H1 (cell line): ENCODE measurements around the gene SIT1. TPM values are rescaled to one million over a fixed set of nuclear protein-coding genes. Genes with fewer than 3 reads are reported as not detected.

ENCODE experiments used
- CTCF ChIA-PET: fragments of 300-600 bp; sonication (Branson Sonifier 250); formaldehyde crosslinking; loops from one replicate; lab custom pipeline; 2021; ENCODE audit not compliant: partially characterized antibody; lab: Charles Lee
- POLR2A ChIA-PET: fragments of 300-600 bp; sonication (Branson Sonifier 250); formaldehyde crosslinking; loops from one replicate; lab custom pipeline; 2021; ENCODE audit warnings: inconsistent platforms; ENCODE audit not compliant: partially characterized antibody; lab: Charles Lee
- DNase-seq, 2 experiments: peaks; one replicate each; pipeline versions ENCODE4 v3.0.0 to v3.0.0-alpha.2; 2010 to 2022; ENCODE audit warnings: low spot score in 2 of 2, low read depth in 1 of 2, mixed read lengths in 1 of 2
- FAIRE-seq: peaks from 2 replicates; lab custom pipeline; 2011; peaks lifted over from hg19 to GRCh38; lab: Jason Lieb, UNC
- H2AFZ ChIP-seq: 2 replicates; pipeline ENCODE4 v1.8.1; 2012; ENCODE audit warnings: low read length, inconsistent platforms
- H2AK5ac ChIP-seq: 2 replicates; pipeline ENCODE4 v1.6.1; 2013; ENCODE audit warnings: low read depth, low read length
- H2BK120ac ChIP-seq: replicated peaks from 2 replicates; pipeline ENCODE3; 2013; ENCODE audit warnings: low read depth, low read length, inconsistent platforms
- H2BK12ac ChIP-seq: 2 replicates; pipeline ENCODE4 v1.6.1; 2013; ENCODE audit warnings: low read depth, low read length
- H2BK15ac ChIP-seq: 2 replicates; pipeline ENCODE4 v1.6.1; 2013; ENCODE audit warnings: low read length
- H2BK20ac ChIP-seq: 2 replicates; pipeline ENCODE4 v1.6.1; 2013; ENCODE audit warnings: low read length
- H2BK5ac ChIP-seq: 2 replicates; pipeline ENCODE4 v1.6.1; 2013; ENCODE audit warnings: low read depth, low read length
- H3K14ac ChIP-seq: 2 replicates; pipeline ENCODE4 v1.6.1; 2013; ENCODE audit warnings: inconsistent platforms; ENCODE audit not compliant: insufficient read length
- H3K18ac ChIP-seq: 2 replicates; pipeline ENCODE4 v1.6.1; 2013; ENCODE audit warnings: low read length; ENCODE audit errors: extremely low read depth
- H3K23ac ChIP-seq: 2 replicates; pipeline ENCODE4 v1.6.1; 2013; ENCODE audit warnings: inconsistent platforms; ENCODE audit not compliant: insufficient read length
- H3K23me2 ChIP-seq: 2 replicates; pipeline ENCODE4 v1.6.1; 2013; ENCODE audit warnings: low read depth, low read length
- H3K27ac ChIP-seq: 2 replicates; pipeline ENCODE4 v1.6.1; 2011; ENCODE audit warnings: low read depth, low read length, inconsistent platforms
- H3K27me3 ChIP-seq, 4 experiments: replicated peaks in 1 of 4; 1 replicate in 1 of 4; 2 replicates in 3 of 4; pipeline versions ENCODE4 v1.6.1 to v1.8.1; 2011 to 2013; ENCODE audit warnings: low read length in 3 of 4, mild to moderate bottlenecking in 3 of 4, inconsistent platforms in 2 of 4, mixed read lengths in 2 of 4, moderate library complexity in 1 of 4; ENCODE audit not compliant: control insufficient read depth in 3 of 4, insufficient read depth in 3 of 4; ENCODE audit errors: extremely low read depth in 1 of 4
- H3K36me3 ChIP-seq, 4 experiments: 2 replicates each; pipeline versions ENCODE4 v1.6.1 to v1.8.1; 2011 to 2013; ENCODE audit warnings: mild to moderate bottlenecking in 4 of 4, low read length in 3 of 4, moderate library complexity in 2 of 4, control low read depth in 1 of 4, inconsistent platforms in 1 of 4; ENCODE audit not compliant: insufficient read depth in 4 of 4, control insufficient read depth in 2 of 4
- H3K4ac ChIP-seq: replicated peaks from 2 replicates; pipeline ENCODE3; 2013; ENCODE audit warnings: low read length, low read depth, mixed read lengths, inconsistent platforms; ENCODE audit not compliant: insufficient read length
- H3K4me1 ChIP-seq, 4 experiments: replicated peaks in 1 of 4; 1 replicate in 1 of 4; 2 replicates in 3 of 4; pipeline versions ENCODE4 v1.6.1 to v1.8.1; 2011 to 2013; ENCODE audit warnings: low read length in 3 of 4, inconsistent platforms in 2 of 4, mixed read lengths in 1 of 4; ENCODE audit not compliant: insufficient read depth in 4 of 4, control insufficient read depth in 3 of 4
- H3K4me2 ChIP-seq, 2 experiments: 2 replicates each; pipeline versions ENCODE4 v1.6.1 to v1.8.1; 2011 to 2013; ENCODE audit warnings: low read depth in 2 of 2, low read length in 2 of 2, control low read depth in 1 of 2, inconsistent platforms in 1 of 2, mild to moderate bottlenecking in 1 of 2; ENCODE audit not compliant: insufficient read depth in 1 of 2
- H3K4me3 ChIP-seq, 4 experiments: fragments of 200-600, 300-600 bp in 1 of 4; sonication (generic), shearing (Covaris generic), sonication (Bioruptor Twin) in 1 of 4; 2 replicates each; pipeline versions ENCODE4 v1.5.1 to v1.8.1; 2011 to 2016; ENCODE audit warnings: low read length in 4 of 4, low read depth in 3 of 4, control low read depth in 2 of 4, inconsistent platforms in 2 of 4, mild to moderate bottlenecking in 2 of 4, mixed read lengths in 1 of 4, moderate library complexity in 1 of 4; ENCODE audit not compliant: insufficient read depth in 2 of 4; ENCODE audit errors: extremely low read depth in 1 of 4
- H3K56ac ChIP-seq: replicated peaks from 2 replicates; pipeline ENCODE3; 2013; ENCODE audit warnings: low read depth, mild to moderate bottlenecking, mixed read lengths, low read length, inconsistent platforms; ENCODE audit not compliant: insufficient read length
- H3K79me1 ChIP-seq: 2 replicates; pipeline ENCODE4 v1.6.1; 2013; ENCODE audit warnings: low read depth, low read length, control low read depth
- H3K79me2 ChIP-seq, 2 experiments: 2 replicates each; pipeline versions ENCODE4 v1.6.1 to v1.8.1; 2012 to 2013; ENCODE audit warnings: low read length in 2 of 2, mild to moderate bottlenecking in 2 of 2, inconsistent platforms in 1 of 2; ENCODE audit not compliant: insufficient read depth in 2 of 2, control insufficient read depth in 1 of 2
- H3K9ac ChIP-seq, 4 experiments: replicated peaks in 1 of 4; 1 replicate in 1 of 4; 2 replicates in 3 of 4; pipeline versions ENCODE4 v1.6.1 to v1.8.1; 2011 to 2013; ENCODE audit warnings: low read depth in 3 of 4, low read length in 3 of 4, control low read depth in 2 of 4, mild to moderate bottlenecking in 2 of 4, moderate library complexity in 2 of 4, inconsistent platforms in 1 of 4; ENCODE audit errors: extremely low read depth in 1 of 4
- H3K9me3 ChIP-seq, 2 experiments: 2 replicates each; pipeline versions ENCODE4 v1.6.1 to v1.8.1; 2012 to 2013; ENCODE audit warnings: mild to moderate bottlenecking in 2 of 2, moderate library complexity in 2 of 2, control low read depth in 1 of 2, inconsistent platforms in 1 of 2, low read depth in 1 of 2, low read length in 1 of 2, mixed read lengths in 1 of 2; ENCODE audit not compliant: insufficient read depth in 2 of 2
- H4K20me1 ChIP-seq, 2 experiments: replicated peaks in 1 of 2; 2 replicates each; pipeline versions ENCODE3 to v1.8.1; 2011 to 2013; ENCODE audit warnings: inconsistent platforms in 2 of 2, low read length in 2 of 2, mild to moderate bottlenecking in 1 of 2; ENCODE audit not compliant: insufficient read depth in 2 of 2, control insufficient read depth in 1 of 2
- H4K5ac ChIP-seq: 2 replicates; pipeline ENCODE4 v1.6.1; 2013; ENCODE audit warnings: low read length, low read depth, mixed read lengths, inconsistent platforms; ENCODE audit not compliant: insufficient read length
- H4K8ac ChIP-seq: 2 replicates; pipeline ENCODE4 v1.8.0; 2013; ENCODE audit warnings: mild to moderate bottlenecking, moderate library complexity, low read length, inconsistent platforms; ENCODE audit not compliant: insufficient read depth; ENCODE audit errors: extremely low read depth
- H4K91ac ChIP-seq: replicated peaks from 2 replicates; pipeline ENCODE3; 2013; ENCODE audit warnings: low read length, mixed read lengths, inconsistent platforms; ENCODE audit not compliant: insufficient read length
- ATF2 ChIP-seq: IDR thresholded peaks from 2 replicates; pipeline ENCODE4 v1.6.1; 2012; ENCODE audit warnings: low read length, inconsistent platforms
- CREB1 ChIP-seq: IDR thresholded peaks from 2 replicates; pipeline ENCODE4 v1.6.1; 2012; ENCODE audit warnings: inconsistent platforms
- EP300 ChIP-seq, 2 experiments: IDR thresholded peaks; 1 replicate in 1 of 2; 2 replicates in 1 of 2; pipeline ENCODE4 v1.6.1; 2011 to 2012; ENCODE audit warnings: low read depth in 2 of 2, low read length in 2 of 2, mild to moderate bottlenecking in 2 of 2, borderline replicate concordance in 1 of 2, inconsistent platforms in 1 of 2, moderate library complexity in 1 of 2
- GTF2F1 ChIP-seq: IDR thresholded peaks from 2 replicates; pipeline ENCODE4 v1.6.1; 2012; ENCODE audit warnings: low read depth, low read length, improper control_type of control experiment, borderline replicate concordance
- KDM1A ChIP-seq: fragments of 200-600, 300-600 bp; sonication (generic); IDR thresholded peaks from 2 replicates; pipeline ENCODE4 v1.7.1; 2016; ENCODE audit warnings: mild to moderate bottlenecking, low read length, borderline replicate concordance
- RBBP5 ChIP-seq: IDR thresholded peaks from 2 replicates; pipeline ENCODE4 v1.7.1; 2012; ENCODE audit warnings: low read depth, mild to moderate bottlenecking, inconsistent platforms, low read length, moderate library complexity, borderline replicate concordance
- RXRA ChIP-seq: IDR thresholded peaks from 2 replicates; pipeline ENCODE4 v1.6.1; 2011; ENCODE audit warnings: low read depth, mild to moderate bottlenecking, low read length, moderate library complexity; ENCODE audit not compliant: insufficient read depth
- SIRT6 ChIP-seq: IDR thresholded peaks from one replicate; pipeline ENCODE4 v1.7.1; 2012; ENCODE audit warnings: low read length, inconsistent platforms
- SP1 ChIP-seq: IDR thresholded peaks from 2 replicates; pipeline ENCODE4 v1.6.1; 2011; ENCODE audit warnings: low read depth, low read length
- SP4 ChIP-seq: IDR thresholded peaks from 2 replicates; pipeline ENCODE4 v1.6.1; 2012; ENCODE audit warnings: low read length, inconsistent platforms
- TCF12 ChIP-seq: IDR thresholded peaks from 2 replicates; pipeline ENCODE4 v1.6.1; 2011; ENCODE audit warnings: low read depth, mild to moderate bottlenecking, low read length
- TEAD4 ChIP-seq: IDR thresholded peaks from 2 replicates; pipeline ENCODE4 v1.6.1; 2012; ENCODE audit warnings: low read depth, low read length, inconsistent platforms, mixed read lengths
- ZNF274 ChIP-seq: IDR thresholded peaks from 2 replicates; pipeline ENCODE4 v1.7.0; 2012; ENCODE audit warnings: low read length, borderline replicate concordance; ENCODE audit errors: extremely low read depth
- WGBS, 2 experiments: shearing (Covaris generic) in 1 of 2; methylation state at CpG; one replicate each; pipeline versions ENCODE4 v1.1.6 to v1.1.7; 2013 to 2015; ENCODE audit warnings: low lambda C conversion rate in 2 of 2, mixed read lengths in 2 of 2, inconsistent platforms in 1 of 2, low coverage in 1 of 2, missing lambda C conversion rate in 1 of 2; ENCODE audit not compliant: insufficient replicate concordance in 2 of 2, insufficient coverage in 1 of 2, insufficient read length in 1 of 2; ENCODE audit errors: extremely low coverage in 1 of 2, missing lambda C conversion rate in 1 of 2; 5-methylcytosine and 5-hydroxymethylcytosine counted together
- polyA plus RNA-seq, 7 experiments: library from polyadenylated mRNA; depleted of rRNA in 3 of 7; stranded (reverse) in 5 of 7; unstranded in 2 of 7; fragments of >200 nt in 5 of 7; fragments of 200-250 nt in 2 of 7; gene quantifications; 1 replicate in 5 of 7; 2 replicates in 1 of 7; 4 replicates in 1 of 7; pipeline versions ENCODE4 v1.2.1 to v1.2.3, GENCODE V29; 2011 to 2013; ENCODE audit warnings: missing spikeins in 2 of 7, mixed read lengths in 2 of 7
- total RNA-seq: library from RNA; stranded (reverse); fragmentation: NEBNext Ultra II Directional; extraction: Animal tissue kit (Norgen Biotek cat#: 25700); gene quantifications from 2 replicates; pipeline ENCODE4 v1.2.1, GENCODE V29; 2021

SIT1 gene
- total and polyA plus RNA-seq, 2 of the 8 experiments (the other 6 are each of a cell fraction or from before 2014, with no cell fraction given): 8.2 to 12.8 TPM

- Histone ChIP-seq H2AK5ac (no peak overlapping the region), H3K4ac (no peak overlapping the region), H3K36me3 (no peaks in the 10 kb centered on the region), H2BK12ac (no peak overlapping the region), H3K18ac (no peak overlapping the region), H4K5ac (no peak overlapping the region), H3K23me2 (peaks cover 2% of the 10 kb centered on the region; the same call in 1 of the 2 replicates), H4K91ac (no peak overlapping the region), H3K27me3 (peaks cover 0 to 3% (median 3%) of the 10 kb centered on the region in 4 experiments; a peak in 4 of 7 replicates), H3K23ac (no peak overlapping the region), H3K56ac (no peak overlapping the region), H2BK15ac (peak overlapping the region; percentile 31; the same call in 1 of the 2 replicates), H2BK120ac (no peak overlapping the region), H3K4me3 (no peak overlapping the region), H4K20me1 (no peaks in the 10 kb centered on the region), H3K9ac (no peak overlapping the region), H3K14ac (no peak overlapping the region), H2BK5ac (no peak overlapping the region), H2AFZ (no peak overlapping the region), H3K4me2 (no peak overlapping the region), H4K8ac (no peak overlapping the region), H3K9me3 (no peaks in the 10 kb centered on the region), H3K79me1 (no peaks in the 10 kb centered on the region), H3K4me1 (peaks cover 0 to 12% (median under 1%) of the 10 kb centered on the region in 4 experiments; a peak in 5 of 7 replicates), H2BK20ac (no peak overlapping the region), H3K27ac (no peak overlapping the region), H3K79me2 (no peaks in the 10 kb centered on the region)
- ChIA-PET CTCF (interaction anchor here (0.6 to 6.3 kb wide), 7 partner anchors 9 to 96 kb away, joined by 3 to 77 read pairs (median 20); partner anchors contain the start of genes ARHGEF39, CCDC107 and RMRP), POLR2A (interaction anchor here (0.6 to 7.6 kb wide), 8 partner anchors 9 to 54 kb away, joined by 4 to 63 read pairs (median 9); partner anchors contain the start of genes ARHGEF39, CCDC107, RMRP and TPM2)
- DNase-seq (no peak), FAIRE-seq (no peak)
- 93% methylated on average over 3 of the region's 3 CpGs; no CpG with 5 or more reads in 1 of the 2 experiments for WGBS, 2 experiments
- TF ChIP-seq KDM1A: no peak
- TF ChIP-seq RXRA: no peak
- no peak for TF ChIP-seq SIRT6
- no peak for TF ChIP-seq CREB1
- no peak for TF ChIP-seq SP4
- no peak for TF ChIP-seq GTF2F1
- no peak for TF ChIP-seq EP300 (IDR thresholded peaks at IDR 0.05; ENCODE audit: borderline replicate concordance in 1 of 2, low read depth in 2 of 2, low read length in 2 of 2)
- TF ChIP-seq SP1: no peak
- TF ChIP-seq ZNF274: no peak
- TF ChIP-seq RBBP5: no peak
- no peak for TF ChIP-seq TCF12
- no peak for TF ChIP-seq TEAD4
- TF ChIP-seq ATF2: no peak
Measured at GRCh38 chr9:35674025-35674361, 23.3 kb upstream of the SIT1 start.
